Posterior vena cava (tissue), 2 donors: ENCODE measurements around the gene FOXO6. TPM values are rescaled to one million over a fixed set of nuclear protein-coding genes. Genes with fewer than 3 reads are reported as not detected.
"Not testable (repeated sequence)": the region's sequence is repeated elsewhere in the genome, so short reads cannot be mapped to it uniquely, and the experiment has no call there.

Source experiments
- DNase-seq: peaks from one replicate; pipeline ENCODE4 v3.0.0-alpha.2; 2020; ENCODE audit warnings: low spot score
- intact Hi-C, 2 donors: fragments of 100-400 bp; cut with DNase I; formaldehyde crosslinking; loops; one replicate each; pipeline versions ENCODE4 v1.14.1 to v1.14.2; 2022 to 2023
- total RNA-seq, 2 donors: library from RNA; stranded (reverse); fragmentation: NEBNext Ultra II Directional; extraction: Animal tissue kit (Norgen Biotek cat#: 25700); gene quantifications; one replicate each; pipeline ENCODE4 v1.2.1, GENCODE V29; 2021
- donor health status: DM: yes; HTN: yes; CAD: no.
- donor health status: DM: yes; HTN: yes; CAD: no.

The FOXO6 gene
- total RNA-seq, 2 donors from 2014 or later, result 0.62 to 0.83 TPM

DNA sequence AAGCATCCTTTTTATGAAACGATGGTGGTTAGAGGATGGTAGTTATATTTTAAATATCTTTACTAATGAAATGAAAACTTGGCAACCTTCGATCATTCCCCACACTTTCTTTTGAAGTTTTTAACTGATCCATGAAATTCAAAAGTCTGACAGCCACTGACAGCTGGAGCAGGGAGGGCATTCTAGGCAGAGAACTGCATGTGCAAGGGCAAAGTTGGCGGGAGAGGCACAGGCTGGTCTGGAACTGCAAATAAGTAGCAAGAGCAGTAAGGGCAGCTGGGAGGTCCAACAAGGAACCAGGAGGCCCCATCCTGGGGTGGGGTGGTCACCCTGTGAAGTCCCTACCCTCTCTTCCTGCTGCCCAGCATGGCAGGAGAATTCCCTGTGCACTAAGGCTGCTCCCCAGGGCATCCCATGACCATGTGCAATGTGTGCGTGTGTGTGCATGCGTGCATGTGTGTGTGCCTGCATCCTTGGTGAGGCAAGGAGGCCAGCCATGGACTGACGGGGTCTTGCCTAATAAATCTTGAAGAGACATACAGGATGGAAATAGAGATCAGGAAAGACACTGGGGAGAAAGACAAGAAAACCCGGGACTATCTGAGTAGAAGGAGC lies 33.1 kb upstream of the FOXO6 start:
- DNase-seq, result peak; percentile 72
- intact Hi-C loops, result no loop called here

GRCh38 chr1:41328780-41329640 lies 32.2 kb upstream of the FOXO6 start:
- intact Hi-C loops, result no loop called here
- DNase-seq, result peak; percentile 34

DNA sequence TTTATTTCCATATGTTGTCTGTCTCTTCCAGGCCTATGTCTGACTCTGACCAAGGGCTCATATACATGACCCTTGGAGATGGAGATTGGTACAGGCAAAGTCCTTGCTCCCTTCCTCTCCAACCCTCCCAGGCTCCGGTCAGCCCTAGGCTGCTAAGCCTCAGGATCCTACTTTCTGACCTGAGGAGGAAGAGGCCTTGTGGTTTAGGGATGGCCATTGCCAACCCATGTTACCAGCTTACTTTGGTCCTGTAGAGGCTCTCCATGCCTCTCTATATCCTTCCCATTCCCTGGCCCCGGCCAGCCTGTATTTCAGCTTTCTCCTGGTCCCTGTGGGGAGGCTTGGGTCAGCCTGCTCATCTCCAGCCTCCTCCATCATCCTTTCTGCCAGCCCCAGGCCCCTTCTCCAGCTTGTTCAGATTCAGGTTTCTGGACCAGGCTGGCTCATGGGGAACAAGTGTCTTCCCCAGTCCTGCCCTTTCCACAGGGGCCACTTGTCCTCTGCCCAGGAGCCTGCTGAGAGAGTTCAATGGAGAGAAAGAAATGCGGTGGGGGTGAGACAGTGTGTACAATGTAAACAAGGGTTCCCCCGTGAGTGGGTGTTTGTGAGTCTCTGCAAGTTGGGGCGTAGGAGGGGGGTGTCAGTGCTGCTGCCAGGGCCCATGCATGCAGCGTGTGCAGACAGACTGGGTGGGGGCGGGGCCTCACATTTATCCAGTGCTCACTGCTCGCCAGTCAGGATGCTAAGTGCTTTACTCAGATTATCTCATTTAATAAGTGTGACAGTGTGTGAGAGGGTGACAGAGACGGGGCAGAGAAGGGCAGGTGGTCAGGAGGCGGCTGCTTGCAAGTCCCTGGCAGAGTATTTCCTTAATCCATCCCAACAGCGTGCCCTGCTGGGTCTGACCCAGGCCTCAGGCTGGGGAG lies 31.3 kb upstream of the FOXO6 start:
- peak; percentile 55 for DNase-seq
- intact Hi-C loops, result no loop called here

DNA sequence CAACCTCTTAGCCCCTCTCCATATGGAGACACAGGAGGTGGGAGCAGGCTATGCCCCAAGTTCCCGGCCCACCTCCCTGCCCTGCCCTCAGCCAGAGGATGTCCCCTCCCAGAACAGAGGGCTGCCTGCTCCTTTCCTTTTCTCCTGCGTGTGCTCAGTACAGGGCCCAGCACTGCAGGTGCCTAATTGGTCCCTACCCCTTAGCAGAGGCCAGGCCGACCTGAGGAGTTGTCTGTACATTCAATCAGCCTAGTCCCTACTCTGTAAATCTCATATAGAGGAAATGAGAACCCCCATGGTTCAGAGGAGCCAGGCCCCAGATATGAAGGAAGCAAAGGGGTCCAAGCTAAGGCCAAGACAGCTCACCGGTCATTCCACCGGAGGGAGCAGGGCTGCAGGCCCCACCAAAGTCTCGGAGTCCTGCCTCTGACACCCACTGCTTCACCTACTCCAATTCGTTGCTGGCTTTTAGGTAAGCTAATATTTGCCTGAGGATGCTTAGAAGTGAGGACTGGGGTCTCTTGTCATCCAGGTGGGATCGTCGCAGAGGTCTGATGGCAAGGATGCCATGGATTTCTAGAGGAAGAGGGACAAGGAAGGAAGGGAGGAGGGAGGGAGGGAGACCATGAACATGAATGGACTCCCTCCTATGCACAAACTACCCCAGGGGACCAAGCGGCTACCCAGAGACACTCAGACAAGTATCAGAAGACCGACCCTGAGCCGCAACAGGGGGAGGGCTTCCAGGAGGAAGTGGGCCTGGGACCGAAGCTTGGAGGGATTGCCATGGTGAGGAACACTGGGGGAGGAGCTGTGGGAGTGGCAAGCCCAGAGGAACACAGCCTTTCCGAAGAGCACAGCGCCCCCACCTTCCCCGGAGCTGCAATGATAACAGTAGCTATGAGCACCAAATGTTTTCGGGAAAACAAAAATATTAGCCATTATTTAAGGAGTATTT lies 30.4 kb upstream of the FOXO6 start:
- peak; percentile 58 for DNase-seq
- intact Hi-C loops, result no loop called here

DNA sequence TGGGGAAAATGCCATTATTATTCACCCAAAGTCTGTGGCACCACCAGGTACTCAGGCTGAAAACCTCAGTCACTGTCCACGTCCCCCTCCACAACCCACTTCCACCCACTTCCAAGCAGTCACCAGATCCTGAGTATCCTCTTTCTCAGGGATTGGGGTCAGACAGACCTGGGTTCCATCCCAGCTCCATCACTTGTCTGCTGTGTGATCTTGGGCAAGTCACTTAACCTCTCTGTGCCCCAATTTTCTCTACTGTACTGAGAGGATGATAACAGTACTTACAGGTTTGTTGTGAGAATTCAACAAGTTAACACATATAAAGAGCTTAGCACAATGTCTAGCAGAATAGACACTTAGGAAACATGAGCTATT lies 29.7 kb upstream of the FOXO6 start:
- intact Hi-C loops, result no loop called here
- no peak for DNase-seq

- intact Hi-C loops, result not testable (repeated sequence)
- DNase-seq, result peak; percentile 38
Observed at GRCh38 chr1:41332161-41332560, 29.1 kb upstream of the FOXO6 start.

- DNase-seq, result peak; percentile 47
- intact Hi-C loops, result no loop called here
Observed at GRCh38 chr1:41333146-41333784, 28.0 kb upstream of the FOXO6 start.

- intact Hi-C loops, result loop anchor here in 1 of 2 donors (5.0 kb wide), 1 partner anchor 738 kb away; no protein-coding TSS in a partner anchor
- DNase-seq, result no peak
Observed at GRCh38 chr1:41338820-41339219, 22.4 kb upstream of the FOXO6 start.

DNA sequence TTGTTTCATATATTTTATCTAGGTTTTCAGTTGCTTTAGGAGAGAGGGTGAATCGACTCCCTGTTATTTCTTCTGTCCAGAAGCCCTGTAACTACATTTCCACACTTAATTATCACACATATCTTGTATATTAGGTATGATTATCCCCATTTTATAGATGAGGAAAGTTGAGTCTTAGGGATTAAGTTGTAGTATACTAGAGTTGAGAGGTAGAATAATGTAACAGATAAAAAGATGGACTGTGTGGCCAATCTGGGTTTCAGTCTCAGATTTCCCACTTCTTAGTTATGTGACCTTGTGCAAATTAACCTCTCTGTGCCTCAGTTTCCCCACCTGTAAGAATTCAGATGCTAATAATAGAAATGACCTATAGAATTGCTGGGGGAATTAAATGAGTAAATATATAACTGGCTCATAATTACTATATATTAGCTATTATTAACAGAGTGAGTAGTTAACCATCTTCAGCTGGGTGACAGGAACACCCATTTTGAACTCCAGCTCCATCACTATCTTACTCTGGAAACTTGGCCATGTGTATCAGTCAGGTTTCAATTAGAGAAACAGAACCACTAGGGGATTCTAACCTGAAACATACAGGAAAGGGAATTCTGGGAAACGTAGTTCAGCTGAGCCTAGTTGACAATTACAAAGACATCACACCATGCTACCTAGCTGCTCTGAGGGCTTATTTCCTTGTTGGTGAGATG lies 20.4 kb upstream of the FOXO6 start:
- intact Hi-C loops, result no loop called here
- DNase-seq, result no peak

- intact Hi-C loops, result no loop called here
Observed at GRCh38 chr1:41341365-41341683, 19.9 kb upstream of the FOXO6 start.

GRCh38 chr1:41341772-41342562 lies 19.3 kb upstream of the FOXO6 start:
- intact Hi-C loops, result no loop called here
- peak; percentile 74 for DNase-seq

More at GRCh38 chr1:41341365-41341683, 19.9 kb upstream of the FOXO6 start:
- DNase-seq, result no peak

DNA sequence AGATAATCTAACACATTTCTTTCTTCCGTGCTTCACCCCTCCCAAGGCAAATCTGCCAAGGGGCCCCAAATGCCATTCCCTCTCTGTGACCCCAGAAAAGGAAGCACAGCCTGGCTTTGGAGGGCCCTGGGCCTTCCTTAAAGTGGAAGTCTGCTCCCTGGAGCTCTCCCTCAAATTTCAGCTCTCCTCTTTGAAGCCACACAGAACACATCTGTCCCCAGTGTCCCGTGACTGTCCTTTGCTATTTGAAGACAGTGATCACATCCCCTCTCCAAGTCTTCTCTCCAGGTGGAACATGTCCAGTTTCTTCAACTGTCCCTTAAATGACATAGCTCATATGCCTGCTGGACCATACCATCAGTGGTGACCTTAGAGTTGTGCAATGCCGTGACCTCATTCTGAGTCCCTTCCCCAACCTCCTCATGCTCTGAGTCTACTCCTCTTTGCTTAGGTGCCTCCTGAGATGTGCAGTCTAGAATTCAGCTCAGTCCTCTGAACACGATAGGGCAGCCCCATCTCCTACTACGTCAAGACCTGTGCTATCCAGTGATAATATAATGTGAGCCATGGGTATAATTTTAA lies 18.4 kb upstream of the FOXO6 start:
- peak; percentile 10 for DNase-seq
- intact Hi-C loops, result no loop called here

DNA sequence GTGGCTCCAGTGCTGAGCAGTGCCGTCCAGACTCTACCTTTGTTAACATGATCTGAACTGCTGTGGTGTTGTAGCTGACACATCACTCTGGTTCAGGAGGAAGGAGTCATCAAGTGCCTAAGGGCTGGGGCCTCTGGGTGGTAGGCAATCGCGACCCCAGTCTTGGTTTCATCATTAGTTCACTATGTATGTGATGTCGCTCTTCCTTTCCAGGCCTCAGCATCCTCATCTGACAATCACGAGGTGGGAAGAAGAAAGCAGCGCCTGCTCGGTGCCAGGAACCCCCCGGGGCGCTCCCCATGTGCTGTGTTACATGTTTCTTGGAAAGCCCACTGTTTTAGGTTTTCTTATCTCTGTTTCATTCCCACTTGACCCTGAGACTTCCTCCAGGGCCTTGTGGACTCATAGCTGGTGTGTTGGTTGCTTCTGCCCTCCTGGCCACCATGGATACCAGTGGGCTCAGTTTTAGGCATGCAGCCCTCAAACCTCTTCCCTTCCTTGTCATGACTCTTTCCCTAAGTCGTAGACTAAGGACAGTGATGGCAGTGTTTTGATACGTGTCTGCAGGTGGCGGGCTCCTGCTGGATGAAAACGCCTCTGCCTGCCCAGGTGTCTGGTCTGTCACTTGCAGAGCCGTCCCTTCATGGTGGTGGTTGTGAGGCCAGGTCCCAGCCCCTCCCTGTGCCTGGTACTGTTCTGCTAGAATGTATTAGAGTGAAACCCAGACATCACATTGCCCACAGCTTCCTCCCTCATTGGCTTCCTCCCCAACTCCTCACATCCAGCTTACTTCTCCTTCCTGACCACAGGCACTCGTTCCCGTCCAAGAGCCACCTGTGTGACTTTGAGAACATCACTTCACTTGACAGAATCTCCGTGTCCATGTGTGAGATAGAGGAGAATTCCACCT lies 17.2 kb upstream of the FOXO6 start:
- peak; percentile 41 for DNase-seq
- intact Hi-C loops, result no loop called here

GRCh38 chr1:41344708-41345159 lies 16.5 kb upstream of the FOXO6 start:
- intact Hi-C loops, result no loop called here
- DNase-seq, result peak; percentile 22

DNA sequence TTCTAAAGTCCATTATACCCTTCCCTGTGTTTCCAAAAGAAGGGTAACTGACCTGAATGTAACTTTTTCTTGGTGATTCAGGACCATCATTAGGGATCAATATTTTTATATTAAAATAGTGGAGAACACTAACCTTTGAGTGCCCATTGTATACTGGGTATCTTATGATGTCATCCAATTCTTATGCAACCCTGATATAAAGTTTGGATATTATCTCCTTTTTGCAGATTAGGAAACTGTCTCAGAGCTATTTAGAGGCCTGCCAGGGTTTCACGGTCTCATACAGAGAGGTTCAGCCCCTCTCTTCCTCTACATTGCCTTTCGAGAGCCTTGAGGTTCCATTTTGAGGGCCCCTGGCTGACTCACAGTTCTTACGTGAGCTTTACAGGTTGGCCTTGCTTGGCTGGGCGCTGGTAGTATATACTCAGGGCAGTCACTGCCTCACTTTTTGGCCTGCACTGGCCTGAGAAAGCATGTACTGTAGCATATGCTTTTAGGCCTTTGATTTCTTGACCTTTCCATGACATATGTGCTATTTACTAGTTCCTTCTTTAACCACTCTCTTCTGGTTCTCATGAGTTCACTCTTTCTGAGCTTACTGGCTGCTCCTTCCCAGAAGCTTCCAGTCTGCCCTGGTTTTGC lies 15.7 kb upstream of the FOXO6 start:
- intact Hi-C loops, result no loop called here
- DNase-seq, result peak; percentile 28
